Sciatic nerve (tissue), 2 donors: ENCODE results near the gene INSL3. TPM values are rescaled to one million over a fixed set of nuclear protein-coding genes. Genes with fewer than 3 reads are reported as not detected.

Source experiments
- ATAC-seq: fragments of 200-7000 bp; cut with Tn5 transposase; one replicate; pipeline ENCODE4 v1.9.1; 2020; ENCODE audit warnings: mild to moderate bottlenecking, moderate library complexity
- DNase-seq: peaks from one replicate; pipeline ENCODE4 v3.0.0-alpha.2; 2020; ENCODE audit warnings: low spot score
- intact Hi-C: fragments of 100-400 bp; cut with DNase I; formaldehyde crosslinking; loops from one replicate; pipeline ENCODE4 v1.14.2; 2022
- total RNA-seq: library from RNA; stranded (reverse); fragmentation: NEBNext Ultra II Directional; extraction: Animal tissue kit (Norgen Biotek cat#: 25700); gene quantifications from one replicate; pipeline ENCODE4 v1.2.1, GENCODE V29; 2021
- donor health status: DM: no; HTN: no; CAD: no.
- donor health status: DM: no; HTN: no; CAD: no.

INSL3 gene
- total RNA-seq, 1 donor from 2014 or later = not detected

GRCh38 chr19:17772172-17772571 is 49.1 kb downstream of the INSL3 start:
- intact Hi-C loops = no loop called here
- ATAC-seq (no peak), DNase-seq (no peak)

- no peak for ATAC-seq
- intact Hi-C loops = no loop called here
- DNase-seq = no peak
Measured at GRCh38 chr19:17770613-17771012, 50.7 kb downstream of the INSL3 start.

DNA sequence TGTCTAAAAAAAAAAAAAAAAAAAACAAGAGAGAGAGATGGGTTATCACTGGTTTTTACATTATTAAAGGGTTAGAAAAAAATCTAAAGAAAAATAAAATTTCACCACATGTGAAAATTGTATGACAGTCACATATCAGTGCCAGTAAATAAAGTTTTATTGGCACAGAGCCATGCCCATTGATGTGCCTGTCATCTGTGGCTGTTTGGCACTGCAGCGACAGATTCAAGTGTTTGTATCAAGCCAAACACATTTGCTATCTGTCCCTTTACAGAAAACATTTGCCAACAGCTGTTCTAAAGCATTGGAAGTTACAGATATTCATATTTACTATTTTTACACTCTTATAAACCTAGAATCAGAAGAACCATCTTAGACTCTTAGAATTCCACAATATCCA is 53.8 kb downstream of the INSL3 start:
- ATAC-seq = no peak
- no peak for DNase-seq
- intact Hi-C loops = no loop called here

GRCh38 chr19:17766543-17767131 is 54.7 kb downstream of the INSL3 start:
- intact Hi-C loops = no loop called here
- peak; percentile 88 for ATAC-seq
- DNase-seq = peak; percentile 86

Other genes with a start within 250 kb of the INSL3 start
- gene UNC13A, start 133.2 kb downstream of the INSL3 start, total RNA-seq = 0.13 TPM
- gene MAP1S, start 102.0 kb downstream of the INSL3 start, total RNA-seq = 55.8 TPM
- 6.1 TPM for gene FCHO1, start 70.0 kb downstream of the INSL3 start, total RNA-seq
- 0.58 TPM for gene B3GNT3, start 26.4 kb downstream of the INSL3 start, total RNA-seq
- gene JAK3, start 26.5 kb upstream of the INSL3 start, total RNA-seq = 18.4 TPM
- 1,112 TPM for gene RPL18A, start 38.4 kb upstream of the INSL3 start, total RNA-seq
- not detected for gene SLC5A5, start 50.4 kb upstream of the INSL3 start, total RNA-seq
- 55.1 TPM for gene CCDC124, start 111.5 kb upstream of the INSL3 start, total RNA-seq
- gene KCNN1, start 145.6 kb upstream of the INSL3 start, total RNA-seq = 1.4 TPM
- gene ARRDC2, start 186.7 kb upstream of the INSL3 start, total RNA-seq = 38.2 TPM